ENCODE data around the gene TMCC1. TPM values are rescaled to one million over a fixed set of nuclear protein-coding genes. Genes with fewer than 3 reads are reported as not detected.
A peak's percentile ranks its signal among the peaks of the same experiment; 100 is the strongest.
"Not testable (repeated sequence)": the region's sequence is repeated elsewhere in the genome, so short reads cannot be mapped to it uniquely, and the experiment has no call there.

TMCC1 gene
- total and polyA plus RNA-seq, 7 experiments from 2014 or later = 2.6 to 39.4 (median 35.5) TPM

DNA sequence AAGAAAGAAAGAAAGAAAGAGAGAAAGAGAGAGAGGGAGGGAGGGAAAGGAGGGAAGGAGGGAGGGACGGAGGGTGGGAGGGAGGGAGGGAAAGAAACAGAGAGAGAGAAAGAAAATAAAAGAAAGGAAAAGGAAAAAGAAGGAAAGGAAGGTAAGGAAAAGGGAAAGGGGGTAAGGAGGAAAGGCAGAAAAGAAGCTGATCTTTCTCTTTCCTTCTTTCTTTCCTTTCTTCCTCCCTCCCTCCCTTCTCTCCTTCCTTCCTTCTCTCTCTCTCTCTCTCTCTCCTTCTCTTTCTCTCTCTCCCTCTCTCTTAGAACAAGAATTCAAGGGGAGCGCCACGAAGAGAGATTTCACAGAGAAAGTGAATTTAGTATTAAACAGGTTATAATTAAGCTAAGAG, 25.8 kb upstream of the TMCC1 start:
- no peak overlapping the region for H3K27ac ChIP-seq (ENCODE audit: low read depth, low read length)
- DNase-seq (no peak), ATAC-seq (no peak)
- H3K4me1 Mint-ChIP-seq = no peaks in the 10 kb centered on the region
- H3K27ac Mint-ChIP-seq = no peak overlapping the region
- no peaks in the 10 kb centered on the region for H3K27me3 ChIP-seq (ENCODE audit: control insufficient read depth in 2 of 2, insufficient read depth in 2 of 2, low read length in 2 of 2)
- peaks cover 0 to 33% (median 7%) of the 10 kb centered on the region in 3 experiments for H3K9me3 ChIP-seq (ENCODE audit: control insufficient read depth in 2 of 3, low read length in 3 of 3)
- H3K36me3 Mint-ChIP-seq = peaks cover 2 to 19% (median 6%) of the 10 kb centered on the region in 5 donors
- intact Hi-C loops (cut with micrococcal nuclease) = no loop called here
- H3K4me1 ChIP-seq (ENCODE audit: control insufficient read depth in 2 of 2, insufficient read depth in 2 of 2, low read length in 2 of 2) = no peaks in the 10 kb centered on the region
- no peaks in the 10 kb centered on the region for H3K36me3 ChIP-seq (ENCODE audit: control insufficient read depth in 2 of 3, insufficient read depth in 3 of 3, low read length in 3 of 3)
- ChIA-PET POLR2A (no interaction called here), CTCF (no interaction called here)
- no peak overlapping the region for H3K4me3 ChIP-seq (ENCODE audit: low read length)
- H3K9me3 Mint-ChIP-seq = peaks cover 8 to 65% (median 41%) of the 10 kb centered on the region in 11 donors
- H3K27me3 Mint-ChIP-seq = peaks cover 0 to 17% (median 7%) of the 10 kb centered on the region in 5 donors
- H3K4me3 Mint-ChIP-seq = no peak overlapping the region

DNA sequence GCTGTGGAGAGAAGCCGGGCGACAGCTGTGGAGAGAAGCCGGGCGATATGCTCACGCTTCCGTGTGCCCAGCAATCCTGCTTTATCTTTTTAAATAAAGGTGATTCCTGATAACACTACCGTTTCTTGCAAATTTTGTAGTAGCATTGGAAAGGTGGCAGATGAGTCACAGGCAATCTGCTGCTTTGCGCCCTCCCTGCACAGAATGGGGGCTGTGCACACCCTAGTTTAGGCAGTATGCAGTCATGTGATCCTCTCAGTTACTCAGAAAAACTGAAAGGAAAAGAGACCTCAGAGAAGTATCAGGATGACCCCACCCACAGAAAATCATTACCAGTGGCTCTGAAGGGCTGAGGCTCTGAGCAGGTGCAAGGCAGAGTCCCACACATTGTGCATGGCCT, 24.9 kb upstream of the TMCC1 start:
- H3K27me3 ChIP-seq (ENCODE audit: control insufficient read depth in 2 of 2, insufficient read depth in 2 of 2, low read length in 2 of 2) = no peaks in the 10 kb centered on the region
- Mint-ChIP-seq H3K27me3 (peaks cover 0 to 13% (median 7%) of the 10 kb centered on the region in 5 donors), H3K36me3 (peaks cover 2 to 19% (median 6%) of the 10 kb centered on the region in 5 donors), H3K27ac (no peak overlapping the region), H3K9me3 (peaks cover 8 to 58% (median 40%) of the 10 kb centered on the region in 11 donors), H3K4me3 (no peak overlapping the region), H3K4me1 (no peaks in the 10 kb centered on the region)
- H3K27ac ChIP-seq (ENCODE audit: low read depth, low read length) = no peak overlapping the region
- ATAC-seq (no peak), DNase-seq (no peak)
- ChIA-PET CTCF (no interaction called here), POLR2A (no interaction called here)
- H3K4me1 ChIP-seq (ENCODE audit: control insufficient read depth in 2 of 2, insufficient read depth in 2 of 2, low read length in 2 of 2) = no peaks in the 10 kb centered on the region
- intact Hi-C loops (cut with micrococcal nuclease) = no loop called here
- no peaks in the 10 kb centered on the region for H3K36me3 ChIP-seq (ENCODE audit: control insufficient read depth in 2 of 3, insufficient read depth in 3 of 3, low read length in 3 of 3)
- peaks cover 0 to 33% (median 7%) of the 10 kb centered on the region in 3 experiments for H3K9me3 ChIP-seq (ENCODE audit: control insufficient read depth in 2 of 3, low read length in 3 of 3)
- no peak overlapping the region for H3K4me3 ChIP-seq (ENCODE audit: low read length)

GRCh38 chr3:129917423-129918007, 24.0 kb upstream of the TMCC1 start:
- no peak overlapping the region for H3K4me3 ChIP-seq (ENCODE audit: low read length)
- no peaks in the 10 kb centered on the region for H3K27me3 ChIP-seq (ENCODE audit: control insufficient read depth in 2 of 2, insufficient read depth in 2 of 2, low read length in 2 of 2)
- Mint-ChIP-seq H3K36me3 (peaks cover 2 to 16% (median 6%) of the 10 kb centered on the region in 5 donors), H3K27ac (no peak overlapping the region), H3K9me3 (peaks cover 8 to 51% (median 39%) of the 10 kb centered on the region in 11 donors), H3K4me1 (no peaks in the 10 kb centered on the region), H3K27me3 (peaks cover 0 to 9% (median 3%) of the 10 kb centered on the region in 5 donors), H3K4me3 (no peak overlapping the region)
- intact Hi-C loops (cut with micrococcal nuclease) = no loop called here
- ChIA-PET POLR2A (no interaction called here), CTCF (no interaction called here)
- H3K4me1 ChIP-seq (ENCODE audit: control insufficient read depth in 2 of 2, insufficient read depth in 2 of 2, low read length in 2 of 2) = no peaks in the 10 kb centered on the region
- no peak overlapping the region for H3K27ac ChIP-seq (ENCODE audit: low read depth, low read length)
- no peaks in the 10 kb centered on the region for H3K36me3 ChIP-seq (ENCODE audit: control insufficient read depth in 2 of 3, insufficient read depth in 3 of 3, low read length in 3 of 3)
- peaks cover 0 to 33% (median 7%) of the 10 kb centered on the region in 3 experiments for H3K9me3 ChIP-seq (ENCODE audit: control insufficient read depth in 2 of 3, low read length in 3 of 3)
- ATAC-seq (no peak), DNase-seq (no peak)

DNA sequence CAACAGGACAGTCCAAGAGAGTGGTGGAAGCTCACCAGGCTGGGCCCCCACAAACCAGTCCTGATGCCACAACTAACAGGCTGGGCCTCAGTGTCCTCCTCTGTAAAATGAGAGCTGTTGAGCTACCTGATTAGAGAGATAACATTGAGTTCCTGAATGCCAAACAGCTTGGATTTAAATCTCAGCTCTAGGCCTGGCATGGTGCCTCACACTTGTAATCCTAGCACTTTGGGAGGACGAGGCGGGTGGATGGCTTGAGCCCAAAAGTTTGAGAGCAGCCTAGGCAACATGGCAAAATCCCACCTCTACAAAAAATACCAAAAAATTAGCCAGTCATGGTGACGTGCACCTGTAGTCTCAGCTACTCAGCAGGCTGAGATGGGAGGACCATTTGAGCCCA, 20.1 kb upstream of the TMCC1 start:
- Histone ChIP-seq H3K27me3 (ENCODE audit: control insufficient read depth in 2 of 2, insufficient read depth in 2 of 2, low read length in 2 of 2) (no peaks in the 10 kb centered on the region), H3K4me1 (ENCODE audit: control insufficient read depth in 2 of 2, insufficient read depth in 2 of 2, low read length in 2 of 2) (no peaks in the 10 kb centered on the region), H3K9me3 (ENCODE audit: control insufficient read depth in 2 of 3, low read length in 3 of 3) (peaks cover 0 to 29% (median 7%) of the 10 kb centered on the region in 3 experiments), H3K27ac (ENCODE audit: low read depth, low read length) (no peak overlapping the region), H3K36me3 (ENCODE audit: control insufficient read depth in 2 of 3, insufficient read depth in 3 of 3, low read length in 3 of 3) (no peaks in the 10 kb centered on the region), H3K4me3 (ENCODE audit: low read length) (no peak overlapping the region)
- Mint-ChIP-seq H3K9me3 (peaks cover 6 to 39% (median 28%) of the 10 kb centered on the region in 11 donors), H3K27ac (no peak overlapping the region), H3K4me3 (no peak overlapping the region), H3K27me3 (peaks cover 0 to 9% (median 0%) of the 10 kb centered on the region in 5 donors), H3K36me3 (peaks cover 2 to 14% (median 6%) of the 10 kb centered on the region in 5 donors), H3K4me1 (no peaks in the 10 kb centered on the region)
- no peak for DNase-seq
- CTCF ChIA-PET = no interaction called here
- POLR2A ChIA-PET = no interaction called here
- intact Hi-C loops (cut with micrococcal nuclease) = no loop called here
- ATAC-seq = no peak

- H3K4me3 Mint-ChIP-seq = no peak overlapping the region
- H3K4me1 Mint-ChIP-seq = no peaks in the 10 kb centered on the region
- Histone ChIP-seq H3K9me3 (ENCODE audit: control insufficient read depth in 2 of 3, low read length in 3 of 3) (peaks cover 0 to 13% (median under 1%) of the 10 kb centered on the region in 3 experiments), H3K4me1 (ENCODE audit: control insufficient read depth in 2 of 2, insufficient read depth in 2 of 2, low read length in 2 of 2) (no peaks in the 10 kb centered on the region), H3K27me3 (ENCODE audit: control insufficient read depth in 2 of 2, insufficient read depth in 2 of 2, low read length in 2 of 2) (no peaks in the 10 kb centered on the region), H3K4me3 (ENCODE audit: low read length) (no peak overlapping the region), H3K36me3 (ENCODE audit: control insufficient read depth in 2 of 3, insufficient read depth in 3 of 3, low read length in 3 of 3) (no peaks in the 10 kb centered on the region), H3K27ac (ENCODE audit: low read depth, low read length) (no peak overlapping the region)
- peaks cover 0 to 9% (median 0%) of the 10 kb centered on the region in 5 donors for H3K27me3 Mint-ChIP-seq
- ChIA-PET CTCF (no interaction called here), POLR2A (interaction anchor here (0.6 kb wide), 1 partner anchor 605 kb away, joined by 3 read pairs; no protein-coding TSS in a partner anchor)
- peaks cover 4 to 8% (median 5%) of the 10 kb centered on the region in 5 donors for H3K36me3 Mint-ChIP-seq
- peaks cover 5 to 30% (median 20%) of the 10 kb centered on the region in 11 donors for H3K9me3 Mint-ChIP-seq
- intact Hi-C loops (cut with micrococcal nuclease) = no loop called here
- ATAC-seq (peak; percentile 90), DNase-seq (no peak)
- H3K27ac Mint-ChIP-seq = no peak overlapping the region
These were observed 17.9 kb upstream of the TMCC1 start for GRCh38 chr3:129911261-129911861.

DNA sequence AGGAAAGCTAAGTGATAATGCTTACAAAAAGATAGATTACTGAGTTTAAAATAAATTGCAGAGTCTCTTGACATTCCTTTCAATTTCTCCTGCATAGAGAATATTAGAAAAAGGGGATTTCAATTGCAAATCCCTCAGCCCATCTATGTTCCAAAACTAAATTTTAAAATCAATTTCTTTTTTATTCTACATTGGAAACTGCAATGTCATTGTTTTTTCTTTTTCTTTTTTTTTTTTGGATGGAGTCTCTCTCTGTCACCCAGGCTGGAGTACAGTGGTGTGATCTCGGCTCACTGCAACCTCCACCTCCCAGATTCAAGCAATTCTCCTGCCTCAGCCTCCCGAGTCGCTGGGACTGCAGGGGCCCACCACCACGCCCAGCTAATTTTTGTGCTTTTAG, 15.7 kb upstream of the TMCC1 start:
- POLR2A ChIA-PET; H3K27ac Mint-ChIP-seq; H3K4me3 ChIP-seq (ENCODE audit: low read length); H3K36me3 ChIP-seq (ENCODE audit: control insufficient read depth in 2 of 3, insufficient read depth in 3 of 3, low read length in 3 of 3); CTCF ChIA-PET; H3K4me3 Mint-ChIP-seq; intact Hi-C loops (cut with micrococcal nuclease); H3K27ac ChIP-seq (ENCODE audit: low read depth, low read length); H3K27me3 ChIP-seq (ENCODE audit: control insufficient read depth in 2 of 2, insufficient read depth in 2 of 2, low read length in 2 of 2); ATAC-seq; DNase-seq; H3K4me1 ChIP-seq (ENCODE audit: control insufficient read depth in 2 of 2, insufficient read depth in 2 of 2, low read length in 2 of 2); H3K27me3 Mint-ChIP-seq; H3K4me1 Mint-ChIP-seq: not testable (repeated sequence)
- H3K9me3 ChIP-seq (ENCODE audit: control insufficient read depth in 2 of 3, low read length in 3 of 3) = peaks cover 0 to 12% (median 0%) of the 10 kb centered on the region in 3 experiments
- Mint-ChIP-seq H3K9me3 (peaks cover 0 to 32% (median 17%) of the 10 kb centered on the region in 11 donors), H3K36me3 (peaks cover 7 to 18% (median 14%) of the 10 kb centered on the region in 5 donors)

- Mint-ChIP-seq H3K27ac (no peak overlapping the region), H3K9me3 (peaks cover 3 to 34% (median 19%) of the 10 kb centered on the region in 11 donors), H3K4me1 (no peaks in the 10 kb centered on the region), H3K36me3 (peaks cover 7 to 25% (median 14%) of the 10 kb centered on the region in 5 donors), H3K4me3 (no peak overlapping the region), H3K27me3 (peaks cover 0 to 4% (median 0%) of the 10 kb centered on the region in 5 donors)
- Histone ChIP-seq H3K36me3 (ENCODE audit: control insufficient read depth in 2 of 3, insufficient read depth in 3 of 3, low read length in 3 of 3) (no peaks in the 10 kb centered on the region), H3K9me3 (ENCODE audit: control insufficient read depth in 2 of 3, low read length in 3 of 3) (peaks cover 0 to 12% (median 0%) of the 10 kb centered on the region in 3 experiments), H3K27ac (ENCODE audit: low read depth, low read length) (no peak overlapping the region), H3K4me3 (ENCODE audit: low read length) (no peak overlapping the region), H3K27me3 (ENCODE audit: control insufficient read depth in 2 of 2, insufficient read depth in 2 of 2, low read length in 2 of 2) (no peaks in the 10 kb centered on the region), H3K4me1 (ENCODE audit: control insufficient read depth in 2 of 2, insufficient read depth in 2 of 2, low read length in 2 of 2) (no peaks in the 10 kb centered on the region)
- no peak for ATAC-seq
- intact Hi-C loops (cut with micrococcal nuclease) = no loop called here
- ChIA-PET CTCF (no interaction called here), POLR2A (no interaction called here)
- DNase-seq = no peak
These were observed 14.9 kb upstream of the TMCC1 start for GRCh38 chr3:129908417-129908816.

Measured in naive thymus-derived CD4-positive, alpha-beta T cell (primary cell).